ENCODE measurements around the gene EML6. TPM values are rescaled to one million over a fixed set of nuclear protein-coding genes. Genes with fewer than 3 reads are reported as not detected.

EML6 gene
- total RNA-seq, 1 donor = 0.73 TPM

- H3K27me3 ChIP-seq (ENCODE audit: insufficient read depth, low read length) = no peaks in the 10 kb centered on the region
- H3K4me1 ChIP-seq (ENCODE audit: insufficient read depth, low read length) = peaks cover 11% of the 10 kb centered on the region
- H3K9me3 ChIP-seq (ENCODE audit: low read depth, low read length) = no peaks in the 10 kb centered on the region
- H3K4me3 ChIP-seq (ENCODE audit: low read length) = no peak overlapping the region
These were observed 222.1 kb downstream of the EML6 start for GRCh38 chr2:54945391-54946219.

DNA sequence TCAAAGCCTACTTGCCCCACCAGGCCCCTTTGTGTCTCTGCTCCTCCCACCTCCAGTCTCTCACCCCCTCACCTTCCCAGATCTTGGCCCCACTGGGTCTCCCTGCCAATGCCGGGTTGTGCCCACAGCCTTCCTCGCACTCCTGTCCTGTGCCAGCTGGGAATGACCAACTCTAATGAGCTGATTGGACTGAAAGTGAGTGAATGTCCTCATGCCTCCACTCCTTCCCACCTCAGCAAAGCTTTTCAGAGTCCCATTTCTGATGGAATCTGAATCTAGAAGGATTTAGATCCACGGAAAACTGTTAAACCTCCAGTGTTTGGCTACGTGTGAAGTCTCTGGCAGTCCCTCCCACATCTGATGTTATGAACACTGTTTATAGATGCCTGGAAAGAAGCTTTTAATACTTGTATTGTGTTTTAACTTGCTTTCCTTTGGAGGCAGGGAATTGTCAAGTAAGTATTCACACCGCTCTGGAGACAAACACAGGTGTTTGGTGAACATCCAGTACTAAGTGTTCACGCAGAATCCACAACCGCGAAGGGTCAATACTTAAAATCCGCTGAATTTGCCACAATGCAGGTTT lies 222.9 kb downstream of the EML6 start:
- Histone ChIP-seq H3K4me3 (ENCODE audit: low read length) (no peak overlapping the region), H3K9me3 (ENCODE audit: low read depth, low read length) (no peaks in the 10 kb centered on the region), H3K27me3 (ENCODE audit: insufficient read depth, low read length) (no peaks in the 10 kb centered on the region), H3K4me1 (ENCODE audit: insufficient read depth, low read length) (peaks cover 11% of the 10 kb centered on the region)

DNA sequence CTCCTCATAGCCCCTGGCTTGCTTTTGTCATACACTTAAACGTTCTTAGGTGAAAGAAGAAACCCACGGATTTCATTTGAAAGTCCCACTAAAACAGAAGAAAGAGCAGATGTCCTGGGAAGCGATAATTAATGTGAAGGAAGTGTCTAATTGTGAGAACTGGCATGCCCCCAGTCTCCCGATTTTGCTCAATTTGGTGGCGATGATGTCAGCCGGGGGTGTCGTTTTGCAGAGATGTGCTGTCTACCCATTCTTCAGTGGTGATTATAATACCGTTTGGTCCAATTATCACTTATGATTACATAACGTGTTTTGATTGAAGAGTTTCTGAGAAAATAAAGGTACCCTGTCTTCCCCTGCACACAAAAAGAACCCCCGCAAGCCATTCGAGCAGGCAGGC lies 223.7 kb downstream of the EML6 start:
- H3K27me3 ChIP-seq (ENCODE audit: insufficient read depth, low read length) = no peaks in the 10 kb centered on the region
- no peak overlapping the region for H3K4me3 ChIP-seq (ENCODE audit: low read length)
- no peaks in the 10 kb centered on the region for H3K9me3 ChIP-seq (ENCODE audit: low read depth, low read length)
- peaks cover 11% of the 10 kb centered on the region for H3K4me1 ChIP-seq (ENCODE audit: insufficient read depth, low read length)

DNA sequence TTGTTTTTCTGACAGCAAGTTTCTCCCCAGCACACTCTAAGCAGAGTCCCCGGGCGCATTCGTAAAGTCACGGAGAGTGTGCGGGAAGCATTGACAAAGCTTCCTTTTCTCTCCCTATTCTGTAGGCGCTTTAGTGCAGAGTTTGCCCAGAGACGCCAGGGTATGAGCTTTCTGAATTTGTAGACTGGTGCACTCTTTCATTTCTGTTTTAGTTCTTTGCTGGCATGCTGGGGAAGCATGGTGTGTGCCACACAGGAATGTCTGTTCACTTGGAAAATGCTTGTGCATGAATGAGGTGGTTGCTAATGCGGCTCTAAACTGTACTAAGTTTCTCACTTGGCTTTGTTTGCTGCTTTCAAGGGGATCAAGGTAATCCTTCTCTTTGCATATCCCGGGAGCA lies 224.2 kb downstream of the EML6 start:
- no peaks in the 10 kb centered on the region for H3K27me3 ChIP-seq (ENCODE audit: insufficient read depth, low read length)
- no peaks in the 10 kb centered on the region for H3K9me3 ChIP-seq (ENCODE audit: low read depth, low read length)
- no peak overlapping the region for H3K4me3 ChIP-seq (ENCODE audit: low read length)
- peaks cover 10% of the 10 kb centered on the region for H3K4me1 ChIP-seq (ENCODE audit: insufficient read depth, low read length)

DNA sequence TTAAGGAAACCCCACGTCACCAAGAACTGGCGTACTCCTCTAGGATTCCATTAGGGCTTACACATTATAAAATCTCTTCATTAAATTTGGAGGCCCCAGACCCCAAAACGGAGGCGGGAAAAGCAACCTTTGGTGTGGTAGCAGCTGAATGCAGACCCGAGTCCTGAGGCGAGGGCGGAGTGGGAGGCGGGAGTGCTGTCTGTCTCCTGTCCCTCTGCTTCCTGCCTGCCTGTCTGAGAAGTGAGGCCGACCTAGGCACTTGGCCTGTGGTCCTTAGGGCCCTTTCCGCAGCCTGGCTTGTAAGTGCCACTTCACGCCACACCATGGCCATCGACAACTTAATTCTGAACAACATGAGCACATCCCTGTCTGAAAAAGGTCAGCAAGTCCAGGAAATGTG lies 224.7 kb downstream of the EML6 start:
- Histone ChIP-seq H3K4me1 (ENCODE audit: insufficient read depth, low read length) (peaks cover 5% of the 10 kb centered on the region), H3K27me3 (ENCODE audit: insufficient read depth, low read length) (no peaks in the 10 kb centered on the region), H3K9me3 (ENCODE audit: low read depth, low read length) (no peaks in the 10 kb centered on the region), H3K4me3 (ENCODE audit: low read length) (no peak overlapping the region)

GRCh38 chr2:54949431-54949830 lies 226.0 kb downstream of the EML6 start:
- Histone ChIP-seq H3K27me3 (ENCODE audit: insufficient read depth, low read length) (no peaks in the 10 kb centered on the region), H3K4me1 (ENCODE audit: insufficient read depth, low read length) (peaks cover 3% of the 10 kb centered on the region), H3K9me3 (ENCODE audit: low read depth, low read length) (no peaks in the 10 kb centered on the region), H3K4me3 (ENCODE audit: low read length) (no peak overlapping the region)

DNA sequence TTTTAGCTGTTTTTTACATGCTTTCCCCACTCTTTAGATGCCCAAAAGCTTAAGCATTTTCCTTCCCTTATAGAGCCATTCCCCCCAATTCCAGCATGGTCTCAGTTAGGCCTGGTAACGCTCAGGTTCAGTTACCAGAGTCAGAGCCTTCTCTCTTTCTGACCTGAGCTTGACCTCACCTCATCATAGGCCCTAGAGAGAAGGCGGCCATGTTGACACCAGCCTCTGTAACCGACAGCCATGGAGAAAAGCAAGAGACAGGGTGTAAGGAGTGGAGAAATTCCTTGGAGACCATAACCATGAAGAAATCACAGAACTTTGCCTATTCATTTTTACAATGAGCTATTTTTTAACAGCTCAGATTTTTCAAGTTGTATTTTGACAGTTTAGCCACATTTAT lies 227.3 kb downstream of the EML6 start:
- Histone ChIP-seq H3K4me1 (ENCODE audit: insufficient read depth, low read length) (peaks cover 5% of the 10 kb centered on the region), H3K4me3 (ENCODE audit: low read length) (no peak overlapping the region)

GRCh38 chr2:54952425-54952824 lies 229.0 kb downstream of the EML6 start:
- no peak overlapping the region for H3K4me3 ChIP-seq (ENCODE audit: low read length)
- no peaks in the 10 kb centered on the region for H3K9me3 ChIP-seq (ENCODE audit: low read depth, low read length)
- no peaks in the 10 kb centered on the region for H3K27me3 ChIP-seq (ENCODE audit: insufficient read depth, low read length)
- H3K4me1 ChIP-seq (ENCODE audit: insufficient read depth, low read length) = peaks cover 5% of the 10 kb centered on the region

More for the DNA sequence above, 227.3 kb downstream of the EML6 start:
- H3K9me3 ChIP-seq (ENCODE audit: low read depth, low read length) = no peaks in the 10 kb centered on the region
- H3K27me3 ChIP-seq (ENCODE audit: insufficient read depth, low read length) = no peaks in the 10 kb centered on the region

DNA sequence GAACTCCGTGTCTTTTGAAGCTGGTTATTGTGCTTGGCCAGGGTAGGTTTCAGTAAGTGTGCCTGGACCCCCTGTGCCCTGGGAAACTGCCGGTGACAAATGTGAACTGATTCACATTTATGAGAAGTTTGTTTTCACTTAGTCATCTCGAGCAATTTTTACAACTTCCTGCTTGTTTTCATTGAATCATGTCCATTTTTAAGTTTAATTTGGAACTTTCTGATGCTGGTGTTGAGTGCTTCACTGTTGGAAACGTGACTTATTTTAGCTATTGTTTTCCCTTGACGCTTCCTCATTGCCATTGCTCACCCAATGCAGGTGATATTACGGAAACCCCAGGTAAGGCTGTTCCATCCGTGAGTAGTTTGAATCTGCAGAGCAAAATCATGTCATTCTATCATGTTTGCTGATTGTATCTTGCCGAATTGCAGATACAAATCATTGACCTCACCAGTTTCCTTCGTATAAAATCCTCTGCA lies 229.6 kb downstream of the EML6 start:
- no peaks in the 10 kb centered on the region for H3K9me3 ChIP-seq (ENCODE audit: low read depth, low read length)
- H3K4me1 ChIP-seq (ENCODE audit: insufficient read depth, low read length) = peaks cover 5% of the 10 kb centered on the region
- no peaks in the 10 kb centered on the region for H3K27me3 ChIP-seq (ENCODE audit: insufficient read depth, low read length)
- no peak overlapping the region for H3K4me3 ChIP-seq (ENCODE audit: low read length)

- H3K4me3 ChIP-seq (ENCODE audit: low read length) = no peak overlapping the region
- H3K27me3 ChIP-seq (ENCODE audit: insufficient read depth, low read length) = no peaks in the 10 kb centered on the region
- H3K4me1 ChIP-seq (ENCODE audit: insufficient read depth, low read length) = peaks cover 5% of the 10 kb centered on the region
- H3K9me3 ChIP-seq (ENCODE audit: low read depth, low read length) = no peaks in the 10 kb centered on the region
These were observed 230.7 kb downstream of the EML6 start for GRCh38 chr2:54954158-54954557.

- no peaks in the 10 kb centered on the region for H3K27me3 ChIP-seq (ENCODE audit: insufficient read depth, low read length)
- H3K4me3 ChIP-seq (ENCODE audit: low read length) = no peak overlapping the region
- H3K4me1 ChIP-seq (ENCODE audit: insufficient read depth, low read length) = peaks cover 5% of the 10 kb centered on the region
- no peaks in the 10 kb centered on the region for H3K9me3 ChIP-seq (ENCODE audit: low read depth, low read length)
These were observed 231.4 kb downstream of the EML6 start for GRCh38 chr2:54954705-54955357.

- Histone ChIP-seq H3K27me3 (ENCODE audit: insufficient read depth, low read length) (no peaks in the 10 kb centered on the region), H3K9me3 (ENCODE audit: low read depth, low read length) (no peaks in the 10 kb centered on the region), H3K4me3 (ENCODE audit: low read length) (no peak overlapping the region), H3K4me1 (ENCODE audit: insufficient read depth, low read length) (peaks cover 5% of the 10 kb centered on the region)
These were observed 232.1 kb downstream of the EML6 start for GRCh38 chr2:54955358-54956110.

DNA sequence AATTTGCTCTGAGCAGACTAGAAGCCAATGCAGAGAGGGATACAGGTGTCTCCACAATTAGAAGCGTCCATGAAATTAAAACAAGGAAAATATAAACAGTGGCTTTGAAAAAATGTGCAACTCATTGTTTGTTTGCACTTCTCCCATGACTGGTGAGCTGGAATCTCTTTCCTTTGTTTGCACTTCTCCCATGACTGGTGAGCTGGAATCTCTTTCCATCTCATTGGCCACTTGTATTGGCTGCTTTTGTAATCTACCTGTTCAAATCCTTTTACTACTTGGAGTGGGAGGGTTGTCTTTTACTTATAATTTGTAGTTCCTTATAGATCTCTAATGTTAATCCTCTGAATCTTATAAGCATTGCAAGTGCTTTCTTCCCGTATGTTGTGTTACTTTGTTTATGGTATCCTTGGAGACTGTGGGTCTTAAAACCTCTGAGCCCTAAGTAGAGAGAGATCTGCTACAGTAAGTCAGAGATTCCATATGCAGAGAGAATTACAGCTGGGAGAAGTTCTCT lies 232.7 kb downstream of the EML6 start:
- H3K9me3 ChIP-seq (ENCODE audit: low read depth, low read length) = no peaks in the 10 kb centered on the region
- H3K27me3 ChIP-seq (ENCODE audit: insufficient read depth, low read length) = no peaks in the 10 kb centered on the region
- no peak overlapping the region for H3K4me3 ChIP-seq (ENCODE audit: low read length)
- H3K4me1 ChIP-seq (ENCODE audit: insufficient read depth, low read length) = peaks cover 5% of the 10 kb centered on the region

- no peak overlapping the region for H3K4me3 ChIP-seq (ENCODE audit: low read length)
- H3K27me3 ChIP-seq (ENCODE audit: insufficient read depth, low read length) = no peaks in the 10 kb centered on the region
- peaks cover 5% of the 10 kb centered on the region for H3K4me1 ChIP-seq (ENCODE audit: insufficient read depth, low read length)
- no peaks in the 10 kb centered on the region for H3K9me3 ChIP-seq (ENCODE audit: low read depth, low read length)
These were observed 234.0 kb downstream of the EML6 start for GRCh38 chr2:54957321-54957999.

All from mononuclear cell (primary cell).